Heart right ventricle (tissue), 16 donors: ENCODE results near the gene JADE2. TPM values are rescaled to one million over a fixed set of nuclear protein-coding genes. Genes with fewer than 3 reads are reported as not detected.

Experiments
- ATAC-seq, 8 donors: fragments of 200-7000 bp; cut with Tn5 transposase; one replicate each; pipeline ENCODE4 v1.9.1; 2020; ENCODE audit warnings: mild to moderate bottlenecking in 8 of 8, moderate library complexity in 8 of 8, moderate number of reproducible peaks in 1 of 8
- DNase-seq, 2 donors: peaks; one replicate each; pipeline ENCODE4 v3.0.0-alpha.2; 2020
- H3K27ac ChIP-seq, 10 donors: fragments of 200-600 bp; sonication (generic) in 2 of 10; one replicate each; pipeline versions ENCODE4 v1.5.0 to v1.8.0; 2020 to 2022; ENCODE audit warnings: mild to moderate bottlenecking in 3 of 10
- H3K27me3 ChIP-seq, 7 donors: fragments of 200-600 bp; one replicate each; pipeline ENCODE4 v1.8.0; 2021 to 2022; ENCODE audit warnings: mild to moderate bottlenecking in 2 of 7
- H3K36me3 ChIP-seq, 9 donors: fragments of 200-600 bp; sonication (generic) in 1 of 9; one replicate each; pipeline versions ENCODE4 v1.5.0 to v1.8.0; 2020 to 2022; ENCODE audit warnings: mild to moderate bottlenecking in 2 of 9
- H3K4me1 ChIP-seq, 9 donors: fragments of 200-600 bp; sonication (generic) in 1 of 9; one replicate each; pipeline versions ENCODE4 v1.5.0 to v1.8.0; 2020 to 2022; ENCODE audit warnings: mild to moderate bottlenecking in 4 of 9
- H3K4me3 ChIP-seq, 10 donors: fragments of 200-600 bp; sonication (generic) in 2 of 10; one replicate each; pipeline versions ENCODE4 v1.5.0 to v1.8.0; 2020 to 2022; ENCODE audit warnings: mild to moderate bottlenecking in 7 of 10, moderate library complexity in 2 of 10
- H3K9me3 ChIP-seq, 11 donors: fragments of 200-600 bp in 10 of 11; sonication (generic) in 2 of 11; one replicate each; pipeline versions ENCODE4 v1.5.0 to v1.8.0; 2013 to 2022; ENCODE audit warnings: mild to moderate bottlenecking in 2 of 11, control low read depth in 1 of 11, moderate library complexity in 1 of 11
- WGBS, 2 donors: extraction: QIAGEN DNeasy Blood & Tissue Kit; methylation state at CpG; one replicate each; pipeline ENCODE4 v1.1.7; 2013; ENCODE audit warnings: inconsistent platforms in 1 of 2; 5-methylcytosine and 5-hydroxymethylcytosine counted together
- intact Hi-C, 10 donors: fragments of 100-400 bp; cut with DNase I; formaldehyde crosslinking; loops; one replicate each; pipeline versions ENCODE4 v1.11.1 to v1.14.2; 2022
- polyA plus RNA-seq, 2 donors: library from polyadenylated mRNA; stranded (reverse); fragments of 200-250 nt; gene quantifications; one replicate each; pipeline ENCODE4 v1.2.3, GENCODE V29; 2013
- total RNA-seq, 10 donors: library from RNA; stranded (reverse); fragmentation: NEBNext Ultra II Directional in 3 of 10; extraction: Animal tissue kit (Norgen Biotek cat#: 25700) in 3 of 10; gene quantifications; one replicate each; pipeline versions ENCODE4 v1.2.1 to v1.2.4, GENCODE V29; 2021 to 2023
- TF ChIP-seq, protein P1 (sequence below), 9 donors: fragments of 200-600 bp; sonication (generic) in 2 of 9; IDR thresholded peaks; one replicate each; pipeline versions ENCODE4 v1.5.0 to v1.8.0; 2021 to 2022; ENCODE audit warnings: antibody characterized with exemption in 9 of 9, mild to moderate bottlenecking in 5 of 9, moderate library complexity in 1 of 9
- donor health status: Arrhythmogenic right ventricular cardiomyopathy.
- donor health status: ischemic (EF 13 %, LVEDD 7.1; RV severe dilation, severe dysfunction).
- donor health status: healthy with polysubstance abuse.
- donor health status: DM: no; HTN: yes; CAD: no.
- donor health status: DM: no; HTN: no; CAD: no.
- donor health status: ischemic (EF 25% LVEDD 6.9; RV normal size, moderate dysfunction).
- donor health status: ischemic (EF 25% LVEDD 5.7; RV mildly dilated, moderate dysfunction).
- donor health status: healthy.
- donor health status: DM: yes; HTN: yes; CAD: no.
- donor health status: Ischemic cardiomyopathy.
- donor health status: ischemic (EF 35%, LVEDD 5.7; RV mildly dilated, moderate dysfunction).
- donor health status: nonischemic (EF 11% LVEDD 7.7; RV severe dilation, severe dysfunction).
- donor health status: DM: yes; HTN: yes; CAD: no.
- donor health status: PGD.
- donor health status: ischemic (EF 29% LVEDD 5.4; RV normal size, mild dysfunction).
- donor health status: nonischemic (EF 23%, LVEDD 6.1; RV moderate dilation, normal function).

Gene JADE2
- total and polyA plus RNA-seq, 12 donors, result 5.4 to 38.5 (median 23.9) TPM

- DNase-seq (peak; percentile 59 to 70), ATAC-seq (peak in 7 of 8 donors; percentile 57 to 78 (median 72))
- Histone ChIP-seq H3K27ac (no peak overlapping the region), H3K9me3 (no peaks in the 10 kb centered on the region), H3K36me3 (peaks cover 0 to 78% (median 35%) of the 10 kb centered on the region in 9 donors), H3K4me3 (no peak overlapping the region), H3K4me1 (peaks cover 0 to 66% (median 49%) of the 10 kb centered on the region in 9 donors), H3K27me3 (no peaks in the 10 kb centered on the region)
- 59% methylated on average over 4 of the region's 4 CpGs for WGBS, 2 donors
- intact Hi-C loops, result no loop called here
- TF ChIP-seq, protein P1, sequence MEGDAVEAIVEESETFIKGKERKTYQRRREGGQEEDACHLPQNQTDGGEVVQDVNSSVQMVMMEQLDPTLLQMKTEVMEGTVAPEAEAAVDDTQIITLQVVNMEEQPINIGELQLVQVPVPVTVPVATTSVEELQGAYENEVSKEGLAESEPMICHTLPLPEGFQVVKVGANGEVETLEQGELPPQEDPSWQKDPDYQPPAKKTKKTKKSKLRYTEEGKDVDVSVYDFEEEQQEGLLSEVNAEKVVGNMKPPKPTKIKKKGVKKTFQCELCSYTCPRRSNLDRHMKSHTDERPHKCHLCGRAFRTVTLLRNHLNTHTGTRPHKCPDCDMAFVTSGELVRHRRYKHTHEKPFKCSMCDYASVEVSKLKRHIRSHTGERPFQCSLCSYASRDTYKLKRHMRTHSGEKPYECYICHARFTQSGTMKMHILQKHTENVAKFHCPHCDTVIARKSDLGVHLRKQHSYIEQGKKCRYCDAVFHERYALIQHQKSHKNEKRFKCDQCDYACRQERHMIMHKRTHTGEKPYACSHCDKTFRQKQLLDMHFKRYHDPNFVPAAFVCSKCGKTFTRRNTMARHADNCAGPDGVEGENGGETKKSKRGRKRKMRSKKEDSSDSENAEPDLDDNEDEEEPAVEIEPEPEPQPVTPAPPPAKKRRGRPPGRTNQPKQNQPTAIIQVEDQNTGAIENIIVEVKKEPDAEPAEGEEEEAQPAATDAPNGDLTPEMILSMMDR (IDR thresholded peaks at IDR 0.05), result no peak
These were observed 16.4 kb downstream of the JADE2 start for GRCh38 chr5:134541736-134542376.

DNA sequence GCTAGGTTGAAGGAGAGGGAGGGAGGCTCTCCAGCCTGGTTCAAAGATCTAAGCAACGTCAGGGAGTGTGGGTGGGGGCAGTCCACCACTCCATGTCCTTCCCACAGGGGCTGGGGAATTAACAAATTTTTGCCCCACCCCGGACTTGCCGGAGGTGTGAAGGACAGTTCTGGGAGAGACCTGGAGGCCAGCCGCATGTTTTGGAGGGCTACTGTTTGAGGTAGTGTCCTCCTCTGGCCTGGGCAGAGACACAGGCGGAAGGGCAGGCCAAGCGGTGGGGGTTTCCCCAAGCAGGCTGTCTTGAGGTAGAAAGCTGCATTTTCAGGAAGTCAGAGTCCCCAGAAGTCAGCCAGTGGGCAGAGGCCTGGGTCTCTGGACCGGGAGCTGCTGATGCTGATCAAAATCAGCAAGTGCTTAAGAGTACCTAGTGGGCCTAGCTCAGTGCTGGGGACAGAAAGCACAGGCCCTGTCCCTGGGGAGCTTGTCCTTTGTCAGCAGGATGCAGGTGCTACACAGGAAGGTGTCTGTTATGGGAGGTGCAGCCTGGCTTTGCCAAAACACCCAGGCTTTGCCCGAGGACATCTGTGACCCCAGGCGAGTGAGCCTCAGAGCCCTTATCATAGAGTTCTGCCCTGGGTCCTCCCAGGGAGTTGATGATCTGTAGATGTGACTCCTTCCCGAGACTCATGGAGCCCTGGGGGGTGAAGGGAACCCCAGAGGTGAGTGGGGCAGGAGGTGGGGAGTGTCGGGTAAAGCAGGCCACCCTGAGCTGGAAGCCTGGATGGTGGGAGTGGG is 18.5 kb downstream of the JADE2 start:
- no peaks in the 10 kb centered on the region for H3K27me3 ChIP-seq
- peak overlapping the region in 9 of 10 donors; percentile 49 to 71 (median 59) for H3K27ac ChIP-seq
- H3K36me3 ChIP-seq, result peaks cover 0 to 78% (median 19%) of the 10 kb centered on the region in 9 donors
- H3K9me3 ChIP-seq, result no peaks in the 10 kb centered on the region
- ATAC-seq (peak in 3 of 8 donors; percentile 12 to 31 (median 20)), DNase-seq (no peak)
- no peak overlapping the region for H3K4me3 ChIP-seq
- TF ChIP-seq, protein P1 (IDR thresholded peaks at IDR 0.05), result no peak
- H3K4me1 ChIP-seq, result peaks cover 7 to 80% (median 64%) of the 10 kb centered on the region in 9 donors
- intact Hi-C loops, result no loop called here
- WGBS, 2 donors, result 52 to 66% methylated on average over 11 of the region's 11 CpGs

GRCh38 chr5:134545070-134545868 is 19.8 kb downstream of the JADE2 start:
- Histone ChIP-seq H3K36me3 (peaks cover 0 to 77% (median 10%) of the 10 kb centered on the region in 9 donors), H3K4me1 (peaks cover 7 to 92% (median 71%) of the 10 kb centered on the region in 9 donors), H3K27ac (peak overlapping the region in 9 of 10 donors; percentile 49 to 71 (median 62)), H3K27me3 (no peaks in the 10 kb centered on the region), H3K9me3 (no peaks in the 10 kb centered on the region), H3K4me3 (no peak overlapping the region)
- TF ChIP-seq, protein P1 (IDR thresholded peaks at IDR 0.05), result peak in 2 of 9 donors; percentile 11 to 17
- DNase-seq (peak; percentile 71 to 75), ATAC-seq (peak; percentile 36 to 83 (median 77))
- 44 to 54% methylated on average over 10 of the region's 10 CpGs for WGBS, 2 donors
- intact Hi-C loops, result no loop called here

DNA sequence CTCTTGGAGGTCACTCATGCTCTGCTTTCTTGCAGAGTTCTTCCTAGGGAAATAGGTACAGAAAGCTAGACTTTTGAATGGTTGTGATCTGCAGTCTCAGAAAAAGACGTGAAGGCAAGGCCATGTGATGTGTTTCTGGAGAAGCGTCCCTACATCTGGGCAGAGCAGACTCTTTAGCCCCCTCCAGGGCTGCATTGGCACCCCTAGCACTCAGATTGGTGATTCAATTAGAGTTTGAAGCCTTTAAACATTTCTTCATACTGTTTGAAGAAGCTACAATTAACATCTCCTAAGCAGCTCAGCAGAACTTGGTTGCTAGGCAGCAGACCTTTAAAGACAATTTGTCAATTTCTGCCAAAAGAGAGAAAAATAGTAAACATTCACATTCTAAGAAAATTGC is 21.6 kb downstream of the JADE2 start:
- Histone ChIP-seq H3K9me3 (no peaks in the 10 kb centered on the region), H3K36me3 (peaks cover 0 to 73% (median 0%) of the 10 kb centered on the region in 9 donors), H3K4me3 (no peak overlapping the region), H3K27me3 (no peaks in the 10 kb centered on the region), H3K27ac (peak overlapping the region in 3 of 10 donors; percentile 7 to 40 (median 38)), H3K4me1 (peaks cover 14 to 98% (median 84%) of the 10 kb centered on the region in 9 donors)
- no peak for DNase-seq
- ATAC-seq, result no peak
- WGBS, 2 donors, result 80 to 87% methylated on average over 2 of the region's 2 CpGs
- TF ChIP-seq, protein P1 (IDR thresholded peaks at IDR 0.05), result no peak
- intact Hi-C loops, result loop anchor here in 1 of 10 donors (2.0 kb wide), 1 partner anchor 16 kb away; no protein-coding TSS in a partner anchor
